Heart left ventricle (tissue), 16 donors: ENCODE measurements around the gene GPATCH3. TPM values are rescaled to one million over a fixed set of nuclear protein-coding genes. Genes with fewer than 3 reads are reported as not detected.
"Not testable (repeated sequence)": the region's sequence is repeated elsewhere in the genome, so short reads cannot be mapped to it uniquely, and the experiment has no call there.

Experiments
- ATAC-seq, 4 donors: fragments of 200-7000 bp; cut with Tn5 transposase; one replicate each; pipeline ENCODE4 v1.9.1; 2020 to 2022; ENCODE audit warnings: moderate library complexity in 4 of 4, mild to moderate bottlenecking in 3 of 4, moderate number of reproducible peaks in 1 of 4
- DNase-seq, 5 donors: peaks; one replicate each; pipeline ENCODE4 v3.0.0-alpha.2; 2020
- H3K27ac ChIP-seq, 12 donors: fragments of 200-600 bp; sonication (generic) in 4 of 12; one replicate each; pipeline versions ENCODE4 v1.5.0 to v1.8.0; 2016 to 2022; ENCODE audit warnings: mild to moderate bottlenecking in 2 of 12
- H3K27me3 ChIP-seq, 9 donors: fragments of 200-600 bp; sonication (generic) in 2 of 9; one replicate each; pipeline versions ENCODE4 v1.5.1 to v1.8.0; 2016 to 2022; ENCODE audit warnings: mild to moderate bottlenecking in 3 of 9
- H3K36me3 ChIP-seq, 9 donors: fragments of 200-600 bp; sonication (generic) in 2 of 9; one replicate each; pipeline versions ENCODE4 v1.5.0 to v1.8.0; 2018 to 2022; ENCODE audit warnings: mild to moderate bottlenecking in 2 of 9
- H3K4me1 ChIP-seq, 12 donors: fragments of 200-600 bp; sonication (generic) in 4 of 12; one replicate each; pipeline versions ENCODE4 v1.5.0 to v1.8.0; 2016 to 2022; ENCODE audit warnings: mild to moderate bottlenecking in 3 of 12
- H3K4me3 ChIP-seq, 12 donors: fragments of 200-600 bp; sonication (generic) in 4 of 12; one replicate each; pipeline versions ENCODE4 v1.5.0 to v1.8.0; 2017 to 2022; ENCODE audit warnings: mild to moderate bottlenecking in 9 of 12, moderate library complexity in 4 of 12
- H3K9me3 ChIP-seq, 12 donors: fragments of 200-600 bp; sonication (generic) in 4 of 12; one replicate each; pipeline versions ENCODE4 v1.5.0 to v1.8.0; 2016 to 2022; ENCODE audit warnings: mild to moderate bottlenecking in 1 of 12
- POLR2A ChIP-seq, 2 donors: fragments of 450-650 bp; IDR thresholded peaks; one replicate each; pipeline ENCODE4 v1.6.1; 2017; ENCODE audit warnings: antibody characterized with exemption in 2 of 2, mild to moderate bottlenecking in 2 of 2, moderate library complexity in 2 of 2
- WGBS, 4 donors: extraction: QIAGEN DNeasy Blood & Tissue Kit in 2 of 4; methylation state at CpG; one replicate each; pipeline versions ENCODE4 v1.1.5 to v1.1.7; 2013 to 2018; 5-methylcytosine and 5-hydroxymethylcytosine counted together
- intact Hi-C, 10 donors: fragments of 100-400 bp; cut with DNase I; formaldehyde crosslinking; loops; one replicate each; pipeline versions ENCODE4 v1.11.1 to v1.14.2; 2022
- long read RNA-seq, 3 donors: library from polyadenylated mRNA; unstranded; transcript quantifications; one replicate each; pipeline ENCODE4 v2.0.0, GENCODE V29; 2020 to 2021
- polyA plus RNA-seq, 2 donors: library from polyadenylated mRNA; stranded (reverse); fragments of 200-250 nt; gene quantifications; one replicate each; pipeline ENCODE4 v1.2.3, GENCODE V29; 2013
- total RNA-seq, 9 donors: library from RNA; depleted of rRNA in 2 of 9; stranded (reverse); fragments of >200 nt in 2 of 9; fragmentation: NEBNext Ultra II Directional in 3 of 9; extraction: Animal tissue kit (Norgen Biotek cat#: 25700) in 3 of 9; gene quantifications; one replicate each; pipeline versions ENCODE4 v1.1.0 to v1.2.4, GENCODE V29; 2016 to 2023
- TF ChIP-seq, protein P1 (sequence below), 12 donors: fragments of 200-600 bp; sonication (generic) in 4 of 12; IDR thresholded peaks; one replicate each; pipeline versions ENCODE4 v1.5.0 to v1.8.0; 2018 to 2022; ENCODE audit warnings: antibody characterized with exemption in 12 of 12, mild to moderate bottlenecking in 5 of 12
- donor health status: ischemic (EF 13 %, LVEDD 7.1; RV severe dilation, severe dysfunction).
- donor health status: healthy with polysubstance abuse.
- donor health status: DM: no; HTN: yes; CAD: no.
- donor health status: DM: no; HTN: no; CAD: no.
- donor health status: ischemic (EF 25% LVEDD 6.9; RV normal size, moderate dysfunction).
- donor health status: ischemic (EF 25% LVEDD 5.7; RV mildly dilated, moderate dysfunction).
- donor health status: healthy.
- donor health status: DM: yes; HTN: yes; CAD: no.
- donor health status: ischemic (EF 35%, LVEDD 5.7; RV mildly dilated, moderate dysfunction).
- donor health status: nonischemic (EF 11% LVEDD 7.7; RV severe dilation, severe dysfunction).
- donor health status: DM: yes; HTN: yes; CAD: no.
- donor health status: PGD.
- donor health status: ischemic (EF 29% LVEDD 5.4; RV normal size, mild dysfunction).
- donor health status: nonischemic (EF 23%, LVEDD 6.1; RV moderate dilation, normal function).

The GPATCH3 gene, protein sequence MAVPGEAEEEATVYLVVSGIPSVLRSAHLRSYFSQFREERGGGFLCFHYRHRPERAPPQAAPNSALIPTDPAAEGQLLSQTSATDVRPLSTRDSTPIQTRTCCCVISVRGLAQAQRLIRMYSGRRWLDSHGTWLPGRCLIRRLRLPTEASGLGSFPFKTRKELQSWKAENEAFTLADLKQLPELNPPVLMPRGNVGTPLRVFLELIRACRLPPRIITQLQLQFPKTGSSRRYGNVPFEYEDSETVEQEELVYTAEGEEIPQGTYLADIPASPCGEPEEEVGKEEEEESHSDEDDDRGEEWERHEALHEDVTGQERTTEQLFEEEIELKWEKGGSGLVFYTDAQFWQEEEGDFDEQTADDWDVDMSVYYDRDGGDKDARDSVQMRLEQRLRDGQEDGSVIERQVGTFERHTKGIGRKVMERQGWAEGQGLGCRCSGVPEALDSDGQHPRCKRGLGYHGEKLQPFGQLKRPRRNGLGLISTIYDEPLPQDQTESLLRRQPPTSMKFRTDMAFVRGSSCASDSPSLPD
- total RNA-seq (10 to 100 TPM in 3 of 9 donors, 1 to 10 TPM in 6; 6.0 to 14.9 (median 9.0) TPM), polyA plus RNA-seq (10 to 100 TPM in 1 of 2 donors, 1 to 10 TPM in 1; 7.7 to 11.7 TPM)
- long read RNA-seq, donor 1, transcript GPATCH3-201 (7 exons, 2,123 nt): major isoform, 9 of 9 reads
- long read RNA-seq, donor 1, partial matches to known transcripts: 0 of 9 reads
- long read RNA-seq, donor 1, other reads (novel, unspliced or antisense): 0 of 9 reads
- long read RNA-seq, donor 2, transcript GPATCH3-201 (7 exons, 2,123 nt): major isoform, 45 of 48 reads
- long read RNA-seq, donor 2, partial matches to known transcripts: 1 of 48 reads
- long read RNA-seq, donor 2, other reads (novel, unspliced or antisense): 2 of 48 reads
- long read RNA-seq, donor 3, transcript GPATCH3-201 (7 exons, 2,123 nt): major isoform, 18 of 21 reads
- long read RNA-seq, donor 3, partial matches to known transcripts: 0 of 21 reads
- long read RNA-seq, donor 3, other reads (novel, unspliced or antisense): 3 of 21 reads

DNA sequence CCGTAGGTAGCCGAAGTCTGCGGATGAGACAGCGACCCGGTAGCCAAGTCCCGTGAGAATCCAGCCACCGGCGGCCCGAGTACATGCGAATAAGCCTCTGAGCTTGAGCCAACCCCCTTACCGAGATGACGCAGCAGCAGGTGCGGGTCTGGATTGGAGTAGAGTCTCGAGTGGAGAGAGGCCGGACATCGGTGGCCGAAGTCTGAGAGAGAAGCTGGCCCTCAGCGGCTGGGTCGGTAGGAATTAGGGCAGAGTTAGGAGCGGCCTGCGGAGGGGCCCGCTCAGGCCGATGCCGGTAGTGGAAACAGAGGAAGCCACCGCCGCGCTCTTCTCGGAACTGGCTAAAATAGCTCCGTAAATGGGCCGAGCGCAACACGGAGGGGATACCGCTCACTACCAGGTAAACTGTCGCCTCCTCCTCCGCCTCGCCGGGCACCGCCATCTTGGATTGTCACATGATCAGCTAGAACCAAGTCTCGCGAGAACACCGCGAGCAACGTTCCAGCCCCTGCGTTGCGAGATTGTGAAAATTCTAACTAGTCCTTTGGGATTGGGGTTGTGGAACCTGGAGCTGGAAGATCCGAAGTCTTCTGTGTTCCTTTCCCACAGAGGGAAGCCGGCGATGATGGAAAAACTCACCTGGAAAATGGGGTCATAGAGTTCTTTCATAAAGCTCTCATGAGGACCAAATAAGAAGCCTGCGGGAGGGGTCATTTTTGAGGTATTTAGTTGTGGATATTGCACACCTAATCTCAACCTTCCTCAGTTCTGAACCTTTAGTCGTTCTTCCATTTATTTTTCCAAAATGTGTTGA is at the start of gene GPATCH3:
GPATCH3 (minus strand) TSS at position 467 of the 814 bp plus-strand sequence; CDS start at position 442, 25 bp downstream.
- WGBS, 4 donors: 0 to 1% (median 1%) methylated on average over 35 to 50 of the region's 50 CpGs
- no peaks in the 10 kb centered on the region for H3K9me3 ChIP-seq
- H3K36me3 ChIP-seq: peaks cover 0 to 37% (median 32%) of the 10 kb centered on the region in 9 donors
- peak; percentile 76 to 93 (median 92) for ATAC-seq
- H3K27ac ChIP-seq: peak within 1 kb of the TSS; percentile 45 to 91 (median 80)
- TF ChIP-seq, protein P1, sequence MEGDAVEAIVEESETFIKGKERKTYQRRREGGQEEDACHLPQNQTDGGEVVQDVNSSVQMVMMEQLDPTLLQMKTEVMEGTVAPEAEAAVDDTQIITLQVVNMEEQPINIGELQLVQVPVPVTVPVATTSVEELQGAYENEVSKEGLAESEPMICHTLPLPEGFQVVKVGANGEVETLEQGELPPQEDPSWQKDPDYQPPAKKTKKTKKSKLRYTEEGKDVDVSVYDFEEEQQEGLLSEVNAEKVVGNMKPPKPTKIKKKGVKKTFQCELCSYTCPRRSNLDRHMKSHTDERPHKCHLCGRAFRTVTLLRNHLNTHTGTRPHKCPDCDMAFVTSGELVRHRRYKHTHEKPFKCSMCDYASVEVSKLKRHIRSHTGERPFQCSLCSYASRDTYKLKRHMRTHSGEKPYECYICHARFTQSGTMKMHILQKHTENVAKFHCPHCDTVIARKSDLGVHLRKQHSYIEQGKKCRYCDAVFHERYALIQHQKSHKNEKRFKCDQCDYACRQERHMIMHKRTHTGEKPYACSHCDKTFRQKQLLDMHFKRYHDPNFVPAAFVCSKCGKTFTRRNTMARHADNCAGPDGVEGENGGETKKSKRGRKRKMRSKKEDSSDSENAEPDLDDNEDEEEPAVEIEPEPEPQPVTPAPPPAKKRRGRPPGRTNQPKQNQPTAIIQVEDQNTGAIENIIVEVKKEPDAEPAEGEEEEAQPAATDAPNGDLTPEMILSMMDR (IDR thresholded peaks at IDR 0.05): no peak
- peak in 1 of 2 donors; percentile 47 for TF ChIP-seq POLR2A (IDR thresholded peaks at IDR 0.05)
- intact Hi-C loops: no loop called here
- H3K4me1 ChIP-seq: peaks cover 0 to 26% (median 12%) of the 10 kb centered on the region in 12 donors
- DNase-seq: peak; percentile 91 to 96 (median 94)
- H3K4me3 ChIP-seq: peak within 1 kb of the TSS; percentile 40 to 98 (median 86)
- no peaks in the 10 kb centered on the region for H3K27me3 ChIP-seq

DNA sequence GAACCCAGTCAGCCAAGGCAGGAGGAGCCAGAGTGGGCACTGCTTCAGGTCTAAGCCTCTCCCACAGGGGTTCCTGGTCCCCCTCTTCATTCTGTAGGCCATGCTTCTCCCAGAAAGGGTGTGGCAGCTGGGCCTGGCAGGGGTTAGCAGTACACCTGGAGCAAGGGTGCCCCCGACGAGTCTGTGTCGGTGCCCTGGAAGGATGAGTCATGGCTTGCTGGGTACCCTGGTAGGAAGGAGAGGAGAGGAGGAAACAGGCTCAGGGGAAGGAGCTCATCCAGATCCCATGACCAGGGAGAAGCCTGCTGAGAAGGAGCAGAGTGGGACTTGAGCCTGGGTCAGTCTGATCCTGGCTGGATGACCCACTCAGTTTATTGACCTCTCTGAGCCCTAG is 49.7 kb upstream of the GPATCH3 start:
- Histone ChIP-seq H3K27me3 (peaks cover 0 to 3% (median 0%) of the 10 kb centered on the region in 9 donors), H3K4me3 (no peak overlapping the region), H3K27ac (peak overlapping the region in 3 of 12 donors; percentile 18 to 57 (median 28)), H3K36me3 (peaks cover 0 to 26% (median 18%) of the 10 kb centered on the region in 9 donors), H3K9me3 (no peaks in the 10 kb centered on the region), H3K4me1 (peaks cover 0 to 28% (median 8%) of the 10 kb centered on the region in 12 donors)
- DNase-seq: no peak
- 72 to 92% (median 81%) methylated on average over 3 of the region's 3 CpGs for WGBS, 4 donors
- peak in 1 of 4 donors; percentile 6 for ATAC-seq
- intact Hi-C loops: no loop called here
- TF ChIP-seq POLR2A (IDR thresholded peaks at IDR 0.05): no peak

DNA sequence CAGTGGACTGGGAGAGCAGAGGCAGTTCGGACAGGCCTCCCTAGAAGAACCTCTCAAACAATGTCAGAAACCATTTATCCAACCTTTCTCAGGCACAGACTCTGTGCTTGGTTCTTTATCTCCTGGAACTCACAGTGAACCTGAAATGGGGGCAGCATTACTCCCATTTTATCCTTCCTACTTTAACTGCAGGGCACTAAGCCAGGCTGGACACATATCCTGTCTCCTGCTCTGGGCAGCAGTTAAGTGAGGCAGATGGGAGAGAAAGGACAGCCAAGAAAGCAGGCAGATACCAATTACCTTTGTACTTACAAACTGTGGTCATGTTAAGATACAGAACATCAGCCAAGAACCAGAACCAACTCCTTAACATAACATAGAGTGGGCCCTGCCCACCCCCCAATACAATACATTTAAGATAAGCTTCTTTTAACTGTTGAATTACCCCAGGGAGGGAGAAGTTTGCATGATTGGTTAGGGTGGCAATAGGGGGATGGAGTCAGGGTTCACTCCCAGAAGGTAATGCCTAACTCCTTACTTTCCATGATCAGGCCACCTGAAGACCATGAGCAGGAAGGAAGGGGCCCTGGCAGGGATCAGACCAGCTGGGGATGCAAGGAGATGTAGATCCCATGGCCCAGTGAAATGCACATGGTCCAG is 49.1 kb upstream of the GPATCH3 start:
- intact Hi-C loops: no loop called here
- ATAC-seq (peak; percentile 46 to 50 (median 48)), DNase-seq (peak in 2 of 5 donors; percentile 18 to 51)
- 42 to 54% (median 45%) methylated on average over 1 of the region's 1 CpG for WGBS, 4 donors
- H3K4me1 ChIP-seq: peaks cover 0 to 28% (median 8%) of the 10 kb centered on the region in 12 donors
- peaks cover 0 to 31% (median 24%) of the 10 kb centered on the region in 9 donors for H3K36me3 ChIP-seq
- TF ChIP-seq, protein P1 (IDR thresholded peaks at IDR 0.05): no peak
- TF ChIP-seq POLR2A (IDR thresholded peaks at IDR 0.05): no peak
- peaks cover 0 to 1% (median 0%) of the 10 kb centered on the region in 9 donors for H3K27me3 ChIP-seq
- H3K4me3 ChIP-seq: no peak overlapping the region
- peak overlapping the region in 8 of 12 donors; percentile 18 to 59 (median 46) for H3K27ac ChIP-seq
- H3K9me3 ChIP-seq: no peaks in the 10 kb centered on the region

DNA sequence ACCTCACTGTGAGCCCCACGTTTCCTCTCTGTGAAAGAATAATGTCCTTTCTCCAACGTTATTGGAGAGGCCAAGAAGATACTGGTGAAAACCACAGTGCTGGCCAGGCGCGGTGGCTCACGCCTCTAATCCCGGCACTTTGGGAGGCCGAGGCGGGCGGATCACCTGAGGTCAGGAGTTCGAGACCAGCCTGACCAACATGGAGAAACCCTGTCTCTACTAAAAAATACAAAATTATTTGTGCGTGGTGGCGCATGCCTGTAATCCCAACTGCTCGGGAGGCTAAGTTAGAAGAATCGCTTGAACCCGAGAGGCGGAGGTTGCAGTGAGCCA is 48.4 kb upstream of the GPATCH3 start:
- Histone ChIP-seq H3K27ac (peak overlapping the region in 5 of 12 donors; percentile 20 to 59 (median 45)), H3K4me1 (peaks cover 0 to 28% (median 8%) of the 10 kb centered on the region in 12 donors), H3K36me3 (peaks cover 0 to 38% (median 31%) of the 10 kb centered on the region in 9 donors)
- H3K4me3 ChIP-seq, H3K27me3 ChIP-seq, DNase-seq, intact Hi-C loops, ATAC-seq, H3K9me3 ChIP-seq: not testable (repeated sequence)
- WGBS, 4 donors: 89 to 93% (median 92%) methylated on average over 16 of the region's 16 CpGs
